Mesothelial cell of epicardium (in vitro differentiated cells): ENCODE data around the gene BMAL1. TPM values are rescaled to one million over a fixed set of nuclear protein-coding genes. Genes with fewer than 3 reads are reported as not detected.

Experiments used
- DNase-seq, 2 experiments: peaks; one replicate each; pipeline ENCODE4 v3.0.0; 2021; ENCODE audit warnings: low spot score in 2 of 2; ENCODE audit not compliant: unreplicated experiment in 2 of 2
- H3K27ac Mint-ChIP-seq: 2 replicates; pipeline ENCODE4 v1.8.0; 2021; ENCODE audit warnings: mixed read lengths
- H3K27me3 Mint-ChIP-seq: 2 replicates; pipeline ENCODE4 v1.8.0; 2021; ENCODE audit warnings: low read depth, mixed read lengths
- H3K36me3 Mint-ChIP-seq: 2 replicates; pipeline ENCODE4 v1.8.0; 2021; ENCODE audit warnings: mixed read lengths
- H3K4me1 Mint-ChIP-seq: 2 replicates; pipeline ENCODE4 v1.8.0; 2021; ENCODE audit warnings: mixed read lengths
- H3K4me3 Mint-ChIP-seq: 2 replicates; pipeline ENCODE4 v1.8.0; 2021; ENCODE audit warnings: mild to moderate bottlenecking, moderate library complexity, mixed read lengths
- H3K9me3 Mint-ChIP-seq: 2 replicates; pipeline ENCODE4 v1.8.0; 2021; ENCODE audit warnings: mixed read lengths
- CTCF ChIP-seq: fragments of 200-600 bp; sonication (generic); IDR thresholded peaks from one replicate; pipeline ENCODE4 v1.5.0; 2021; ENCODE audit warnings: antibody characterized with exemption; ENCODE audit not compliant: unreplicated experiment
- total RNA-seq: library from RNA; stranded (reverse); gene quantifications from 3 replicates; pipeline ENCODE4 v1.2.1, GENCODE V29; 2021

BMAL1 gene
- total RNA-seq, 1 donor from 2014 or later: 6.7 TPM

GRCh38 chr11:13354335-13354734 is 76.7 kb downstream of the BMAL1 start:
- Mint-ChIP-seq H3K27ac (no peak overlapping the region), H3K4me1 (no peaks in the 10 kb centered on the region), H3K4me3 (no peak overlapping the region), H3K9me3 (no peaks in the 10 kb centered on the region), H3K27me3 (no peaks in the 10 kb centered on the region), H3K36me3 (no peaks in the 10 kb centered on the region)
- no peak for DNase-seq
- TF ChIP-seq CTCF: no peak

- TF ChIP-seq CTCF: no peak
Measured at GRCh38 chr11:13355191-13355590, 77.6 kb downstream of the BMAL1 start.

GRCh38 chr11:13357232-13357631 is 79.6 kb downstream of the BMAL1 start:
- no peak overlapping the region for H3K4me3 Mint-ChIP-seq
- no peak for DNase-seq
- no peaks in the 10 kb centered on the region for H3K9me3 Mint-ChIP-seq
- TF ChIP-seq CTCF: no peak
- no peaks in the 10 kb centered on the region for H3K4me1 Mint-ChIP-seq
- H3K36me3 Mint-ChIP-seq: no peaks in the 10 kb centered on the region
- H3K27ac Mint-ChIP-seq: no peak overlapping the region
- no peaks in the 10 kb centered on the region for H3K27me3 Mint-ChIP-seq

More at GRCh38 chr11:13355191-13355590, 77.6 kb downstream of the BMAL1 start:
- no peak overlapping the region for H3K4me3 Mint-ChIP-seq
- no peaks in the 10 kb centered on the region for H3K27me3 Mint-ChIP-seq
- DNase-seq: no peak
- H3K9me3 Mint-ChIP-seq: no peaks in the 10 kb centered on the region
- H3K27ac Mint-ChIP-seq: no peak overlapping the region
- no peaks in the 10 kb centered on the region for H3K36me3 Mint-ChIP-seq
- no peaks in the 10 kb centered on the region for H3K4me1 Mint-ChIP-seq

GRCh38 chr11:13358596-13359270 is 81.1 kb downstream of the BMAL1 start:
- no peaks in the 10 kb centered on the region for H3K36me3 Mint-ChIP-seq
- no peak overlapping the region for H3K4me3 Mint-ChIP-seq
- DNase-seq: no peak
- H3K4me1 Mint-ChIP-seq: no peaks in the 10 kb centered on the region
- no peak for TF ChIP-seq CTCF
- H3K27me3 Mint-ChIP-seq: no peaks in the 10 kb centered on the region
- no peaks in the 10 kb centered on the region for H3K9me3 Mint-ChIP-seq
- no peak overlapping the region for H3K27ac Mint-ChIP-seq

GRCh38 chr11:13362596-13363109 is 85.1 kb downstream of the BMAL1 start:
- no peak overlapping the region for H3K4me3 Mint-ChIP-seq
- no peak overlapping the region for H3K27ac Mint-ChIP-seq
- TF ChIP-seq CTCF: no peak
- no peaks in the 10 kb centered on the region for H3K27me3 Mint-ChIP-seq
- no peaks in the 10 kb centered on the region for H3K36me3 Mint-ChIP-seq
- no peak for DNase-seq
- no peaks in the 10 kb centered on the region for H3K9me3 Mint-ChIP-seq
- peaks cover 1% of the 10 kb centered on the region for H3K4me1 Mint-ChIP-seq

GRCh38 chr11:13364388-13364787 is 86.8 kb downstream of the BMAL1 start:
- TF ChIP-seq CTCF: no peak
- Mint-ChIP-seq H3K4me1 (peaks cover 8% of the 10 kb centered on the region), H3K27ac (no peak overlapping the region), H3K27me3 (no peaks in the 10 kb centered on the region), H3K4me3 (no peak overlapping the region), H3K36me3 (no peaks in the 10 kb centered on the region), H3K9me3 (no peaks in the 10 kb centered on the region)
- no peak for DNase-seq
